ENCODE data around the gene NPTXR.

DNA sequence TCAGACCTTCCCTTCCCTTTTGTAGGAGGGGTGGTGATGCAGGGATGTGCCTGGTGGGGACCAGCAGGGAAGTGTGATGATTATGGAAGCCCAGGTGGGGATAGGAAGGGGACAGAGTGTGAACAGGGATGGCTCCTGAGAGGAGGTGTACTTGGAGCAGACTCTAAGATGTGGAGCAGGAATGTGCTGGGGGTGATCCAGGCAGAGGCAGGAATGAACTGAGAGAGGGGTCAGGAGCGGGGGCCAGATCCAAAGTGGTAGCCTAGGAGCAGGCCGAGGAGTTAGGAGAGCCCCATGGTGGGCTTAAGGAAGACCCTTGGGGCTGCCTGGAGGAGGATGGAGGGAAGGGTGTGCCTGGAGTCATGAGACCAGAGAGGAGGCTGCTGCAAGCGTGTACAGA lies 3.7 kb downstream of the NPTXR start:
- TF ChIP-seq CTCF (IDR thresholded peaks at IDR 0.05) = no peak
- TF ChIP-seq POLR2A (IDR thresholded peaks at IDR 0.05) = no peak

All from right lobe of liver (tissue), 4 donors.